ENCODE results near the gene CNTN5. TPM values are rescaled to one million over a fixed set of nuclear protein-coding genes. Genes with fewer than 3 reads are reported as not detected.

The CNTN5 gene
- total RNA-seq, 1 experiment from 2014 or later: not detected

GRCh38 chr11:100328626-100329340 lies 1308.0 kb downstream of the CNTN5 start:
- H4K5ac ChIP-seq (ENCODE audit: insufficient read length, low read depth, low read length): no peak overlapping the region
- H4K91ac ChIP-seq (ENCODE audit: insufficient read length, low read depth, low read length): no peak overlapping the region
- Mint-ChIP-seq H3K36me3 (ENCODE audit: insufficient read depth in 1 of 3, low read depth in 3 of 3) (no peaks in the 10 kb centered on the region), H3K4me1 (peaks cover 2 to 11% of the 10 kb centered on the region in 2 experiments; a peak in 3 of 4 replicates), H3K4me3 (no peak overlapping the region), H3K9me3 (no peaks in the 10 kb centered on the region), H3K27ac (peak overlapping the region in 1 of 3 experiments; percentile 38; a peak in 1 of 7 replicates), H3K27me3 (ENCODE audit: low read depth) (peaks cover 1% of the 10 kb centered on the region; the same call in 1 of the 2 replicates)
- no peaks in the 10 kb centered on the region for H3K4me1 ChIP-seq (ENCODE audit: insufficient read depth, low read length)
- no CpG with 5 or more reads among the region's 4 CpGs for WGBS (ENCODE audit: extremely low coverage, insufficient read length, low lambda C conversion rate)
- no peak overlapping the region for H3K4ac ChIP-seq (ENCODE audit: low read depth, low read length)
- H4K8ac ChIP-seq (replicated peaks; ENCODE audit: insufficient read length, low read depth, low read length): no peak overlapping the region
- H3K4me2 ChIP-seq (ENCODE audit: insufficient read depth, insufficient read length, low read length): no peak overlapping the region
- H2BK12ac ChIP-seq (ENCODE audit: insufficient read length, low read depth, low read length): no peak overlapping the region
- no peaks in the 10 kb centered on the region for H3K79me2 ChIP-seq (ENCODE audit: insufficient read depth, low read length)
- no peak overlapping the region for H3K14ac ChIP-seq (ENCODE audit: insufficient read depth, low read length)
- H3K79me1 ChIP-seq (ENCODE audit: insufficient read depth, low read depth, low read length, poor library complexity, severe bottlenecking): no peaks in the 10 kb centered on the region
- H3T11ph ChIP-seq (ENCODE audit: low read length): no peak overlapping the region
- peak; percentile 38; the same call in 2 of the 3 replicates for TF ChIP-seq CTCF (conservative IDR thresholded peaks at IDR 0.05)
- H3K23ac ChIP-seq (ENCODE audit: insufficient read length, low read depth, low read length): no peak overlapping the region
- no peak overlapping the region for H2AK5ac ChIP-seq (ENCODE audit: insufficient read length, low read length)
- H2BK5ac ChIP-seq (ENCODE audit: insufficient read length, low read length): no peak overlapping the region
- peak overlapping the region; percentile 23 for H2AFZ ChIP-seq (ENCODE audit: low read length)
- no peak overlapping the region for H2BK120ac ChIP-seq (ENCODE audit: low read depth, low read length, poor library complexity, severe bottlenecking)
- no peaks in the 10 kb centered on the region for H4K20me1 ChIP-seq (ENCODE audit: control insufficient read depth, insufficient read depth, insufficient read length)
- DNase-seq: peak; percentile 33
- no peaks in the 10 kb centered on the region for H3K27me3 ChIP-seq (ENCODE audit: insufficient read depth, low read length)
- H3K18ac ChIP-seq (ENCODE audit: insufficient read length, low read depth, low read length): no peak overlapping the region
- no peak overlapping the region for H3K9ac ChIP-seq (ENCODE audit: extremely low read depth, insufficient read length, low read length)
- H3K27ac ChIP-seq (ENCODE audit: insufficient read length, low read depth, low read length): no peak overlapping the region
- no peak overlapping the region for H2BK15ac ChIP-seq (ENCODE audit: low read depth, low read length)
- no peak overlapping the region for H3K56ac ChIP-seq (ENCODE audit: insufficient read length, low read depth, low read length)
- no peaks in the 10 kb centered on the region for H3K23me2 ChIP-seq (ENCODE audit: insufficient read length, low read depth, low read length, poor library complexity, severe bottlenecking)
- H3K9me3 ChIP-seq (ENCODE audit: control insufficient read depth, low read depth, low read length): no peaks in the 10 kb centered on the region
- H2BK20ac ChIP-seq (ENCODE audit: low read depth, low read length, poor library complexity, severe bottlenecking): no peak overlapping the region
